Neutrophil (primary cell): ENCODE results near the gene CETP.
"Not testable (repeated sequence)": the region's sequence is repeated elsewhere in the genome, so short reads cannot be mapped to it uniquely, and the experiment has no call there.

Source experiments
- H3K27ac ChIP-seq: fragments of 200-600 bp; sonication (generic); 2 replicates; pipeline ENCODE4 v1.5.1; 2016; ENCODE audit warnings: mild to moderate bottlenecking, moderate library complexity
- H3K27me3 ChIP-seq: fragments of 200-600 bp; sonication (generic); 2 replicates; pipeline ENCODE4 v1.6.0; 2016; ENCODE audit warnings: mild to moderate bottlenecking
- H3K36me3 ChIP-seq: fragments of 200-600 bp; sonication (generic); 2 replicates; pipeline ENCODE4 v1.5.1; 2017
- H3K4me1 ChIP-seq, 2 experiments: fragments of 200-600 bp in 1 of 2; sonication (generic) in 1 of 2; 1 replicate in 1 of 2; 2 replicates in 1 of 2; pipeline versions ENCODE4 v1.5.1 to v1.6.1; 2013 to 2016; ENCODE audit warnings: low read depth in 1 of 2, low read length in 1 of 2, mild to moderate bottlenecking in 1 of 2, moderate library complexity in 1 of 2; ENCODE audit not compliant: control insufficient read depth in 1 of 2, insufficient read depth in 1 of 2
- H3K4me3 ChIP-seq, 2 experiments: fragments of 200-600 bp in 1 of 2; sonication (generic) in 1 of 2; 1 replicate in 1 of 2; 2 replicates in 1 of 2; pipeline ENCODE4 v1.5.1; 2013 to 2016; ENCODE audit warnings: low read depth in 1 of 2, low read length in 1 of 2, mild to moderate bottlenecking in 1 of 2, moderate library complexity in 1 of 2
- H3K9me3 ChIP-seq: fragments of 200-600 bp; sonication (generic); 2 replicates; pipeline ENCODE4 v1.5.1; 2016
- CTCF ChIP-seq: fragments of 200-600 bp; sonication (generic); IDR thresholded peaks from 2 replicates; pipeline ENCODE4 v1.5.1; 2016; ENCODE audit warnings: antibody characterized with exemption

Gene CETP

GRCh38 chr16:56932721-56933619 is 28.8 kb upstream of the CETP start:
- peaks cover 26 to 27% of the 10 kb centered on the region in 2 experiments for H3K4me1 ChIP-seq
- peak overlapping the region; percentile 68 to 89 for H3K4me3 ChIP-seq
- H3K36me3 ChIP-seq, result peaks cover 33% of the 10 kb centered on the region
- H3K27ac ChIP-seq, result peak overlapping the region; percentile 96
- no peaks in the 10 kb centered on the region for H3K27me3 ChIP-seq
- TF ChIP-seq CTCF, result peak; percentile 43
- no peaks in the 10 kb centered on the region for H3K9me3 ChIP-seq

DNA sequence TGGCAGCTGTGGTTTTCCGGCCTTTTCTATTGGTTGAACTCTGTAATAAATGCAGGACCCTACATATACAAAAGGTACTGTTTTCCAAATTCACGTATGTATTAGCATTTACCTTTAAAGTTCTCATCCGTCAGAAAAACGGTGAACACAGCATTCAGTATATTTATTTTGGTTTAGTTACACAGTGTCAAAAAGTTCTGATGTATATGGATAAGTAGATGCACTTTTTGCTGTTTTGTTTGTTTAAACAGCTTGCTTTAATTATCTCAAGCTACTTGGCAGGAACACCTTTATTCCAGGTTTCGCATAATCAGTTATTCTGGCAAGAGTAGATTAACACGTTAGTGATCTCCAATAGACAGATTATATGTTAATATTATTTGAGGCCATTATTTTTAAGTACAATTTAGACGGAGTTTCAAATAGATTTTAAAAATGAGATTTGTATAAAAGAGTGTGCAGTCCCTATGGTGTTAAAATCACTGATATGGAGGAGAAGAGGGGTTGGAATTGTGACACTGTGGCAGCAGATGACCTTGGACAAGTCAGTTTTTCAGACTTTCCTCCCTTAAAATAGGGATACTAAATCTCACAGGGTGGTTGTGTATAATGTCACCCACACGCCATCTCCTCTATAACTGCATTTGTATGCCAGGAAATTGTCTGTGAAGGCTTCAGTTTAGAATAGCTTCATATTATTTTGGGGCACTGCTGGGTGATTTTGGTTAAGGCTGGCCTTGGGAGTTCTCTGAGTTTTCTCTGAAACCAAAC is 27.7 kb upstream of the CETP start:
- Histone ChIP-seq H3K9me3 (no peaks in the 10 kb centered on the region), H3K4me1 (peaks cover 26 to 27% of the 10 kb centered on the region in 2 experiments), H3K36me3 (peaks cover 44% of the 10 kb centered on the region), H3K27ac (peak overlapping the region; percentile 96), H3K4me3 (peak overlapping the region; percentile 68 to 89), H3K27me3 (no peaks in the 10 kb centered on the region)
- TF ChIP-seq CTCF, result no peak

DNA sequence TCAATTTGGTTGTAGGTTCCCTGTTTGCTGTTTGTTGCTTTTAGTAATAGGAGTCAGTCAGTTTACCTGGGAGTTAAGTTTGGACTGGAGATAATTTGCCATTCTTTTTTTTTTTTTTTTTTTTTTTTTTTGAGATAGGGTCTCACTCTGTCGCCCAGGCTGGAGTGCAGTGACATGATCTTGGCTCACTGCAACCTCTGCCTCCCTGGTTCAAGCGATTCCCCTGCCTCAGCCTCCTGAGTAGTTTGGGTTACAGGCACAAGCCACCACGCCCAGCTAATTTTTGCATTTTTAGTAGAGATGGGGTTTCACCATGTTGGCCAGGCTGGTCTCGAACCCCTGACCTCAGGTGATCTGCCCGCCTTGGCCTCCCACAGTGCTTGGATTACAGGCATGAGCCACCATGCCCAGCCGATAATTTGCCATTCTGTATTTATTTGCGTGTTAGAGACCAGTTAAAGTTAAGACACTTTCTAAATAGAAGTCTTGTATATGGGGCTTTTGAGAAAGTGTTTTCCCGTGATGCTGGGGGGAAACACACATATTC is 27.1 kb upstream of the CETP start:
- H3K36me3 ChIP-seq, result peaks cover 50% of the 10 kb centered on the region

DNA sequence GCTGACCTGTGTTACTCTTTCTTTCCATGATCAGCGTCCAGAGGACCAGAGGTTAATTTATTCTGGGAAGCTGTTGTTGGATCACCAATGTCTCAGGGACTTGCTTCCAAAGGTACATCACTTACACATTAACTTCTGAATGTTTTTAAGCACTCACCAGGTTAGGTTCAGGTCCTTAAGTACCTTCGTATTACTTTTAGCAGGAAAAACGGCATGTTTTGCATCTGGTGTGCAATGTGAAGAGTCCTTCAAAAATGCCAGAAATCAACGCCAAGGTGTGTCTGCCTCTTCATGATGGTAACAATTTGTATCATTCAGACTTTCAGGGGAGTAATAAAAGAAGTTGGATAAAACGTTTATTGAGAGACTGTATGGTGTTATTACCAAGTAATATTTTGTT is 26.5 kb upstream of the CETP start:
- Histone ChIP-seq H3K36me3 (peaks cover 56% of the 10 kb centered on the region), H3K9me3 (no peaks in the 10 kb centered on the region), H3K4me3 (no peak overlapping the region), H3K27ac (peak overlapping the region; percentile 14), H3K4me1 (peaks cover 26 to 27% of the 10 kb centered on the region in 2 experiments), H3K27me3 (no peaks in the 10 kb centered on the region)
- no peak for TF ChIP-seq CTCF

More for the DNA sequence above, 27.1 kb upstream of the CETP start:
- not testable (repeated sequence) for H3K9me3 ChIP-seq, H3K27me3 ChIP-seq, H3K4me3 ChIP-seq
- Histone ChIP-seq H3K4me1 (peaks cover 26 to 27% of the 10 kb centered on the region in 2 experiments), H3K27ac (peak overlapping the region; percentile 96)

DNA sequence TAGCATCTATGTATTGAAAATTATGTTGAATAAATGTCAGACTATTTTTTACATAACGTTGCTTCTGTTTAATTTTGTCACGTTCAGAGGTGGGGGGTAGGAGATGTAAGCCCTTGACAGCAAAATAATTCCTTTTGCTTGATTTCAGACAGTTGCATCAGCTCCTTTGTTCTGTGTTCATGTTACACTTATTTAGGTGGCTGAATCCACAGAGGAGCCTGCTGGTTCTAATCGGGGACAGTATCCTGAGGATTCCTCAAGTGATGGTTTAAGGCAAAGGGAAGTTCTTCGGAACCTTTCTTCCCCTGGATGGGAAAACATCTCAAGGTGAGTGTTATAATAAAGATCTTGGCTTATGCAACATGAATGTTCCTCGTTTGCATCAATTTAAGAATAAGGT is 25.3 kb upstream of the CETP start:
- Histone ChIP-seq H3K27me3 (no peaks in the 10 kb centered on the region), H3K9me3 (no peaks in the 10 kb centered on the region), H3K4me1 (peaks cover 16 to 22% of the 10 kb centered on the region in 2 experiments), H3K4me3 (no peak overlapping the region), H3K36me3 (peaks cover 69% of the 10 kb centered on the region), H3K27ac (peak overlapping the region; percentile 11)
- no peak for TF ChIP-seq CTCF
